Inflammatory macrophage treated with lipopolysaccharide for 1 hour (primary cell): ENCODE results near the gene SUPT5H.
A peak's percentile ranks its signal among the peaks of the same experiment; 100 is the strongest.

ENCODE experiments used
- DNase-seq, 2 donors: peaks; one replicate each; pipeline ENCODE4 v3.0.0-alpha.2; 2020 to 2022

Gene SUPT5H

DNA sequence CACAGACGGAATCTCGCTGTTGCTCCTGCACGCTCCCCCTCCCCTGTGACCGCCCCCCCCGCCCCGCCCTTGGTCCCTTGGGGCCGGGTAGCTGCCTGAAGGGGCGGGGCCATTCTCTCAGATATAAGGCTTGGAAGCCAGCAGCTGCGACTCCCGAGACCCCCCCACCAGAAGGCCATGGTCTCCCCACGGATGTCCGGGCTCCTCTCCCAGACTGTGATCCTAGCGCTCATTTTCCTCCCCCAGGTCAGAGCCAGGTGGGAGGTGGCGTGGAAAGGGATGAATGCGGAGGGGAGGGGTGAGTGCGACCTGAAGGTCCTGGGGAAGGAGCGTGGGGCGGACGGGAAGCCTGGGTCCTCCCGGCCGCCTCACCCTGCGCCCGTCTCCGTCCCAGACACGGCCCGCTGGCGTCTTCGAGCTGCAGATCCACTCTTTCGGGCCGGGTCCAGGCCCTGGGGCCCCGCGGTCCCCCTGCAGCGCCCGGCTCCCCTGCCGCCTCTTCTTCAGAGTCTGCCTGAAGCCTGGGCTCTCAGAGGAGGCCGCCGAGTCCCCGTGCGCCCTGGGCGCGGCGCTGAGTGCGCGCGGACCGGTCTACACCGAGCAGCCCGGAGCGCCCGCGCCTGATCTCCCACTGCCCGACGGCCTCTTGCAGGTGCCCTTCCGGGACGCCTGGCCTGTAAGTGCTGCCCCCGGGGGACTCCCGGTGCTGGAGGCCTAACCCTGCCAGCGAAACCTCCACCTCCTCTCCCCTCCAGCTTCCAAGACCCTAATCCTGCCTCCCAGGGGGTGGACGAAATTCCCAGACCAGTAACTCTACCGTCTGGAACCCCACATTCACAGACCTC lies 53.6 kb downstream of the SUPT5H start, which contains the start of gene DLL3:
TSS of gene DLL3 (plus strand) at position 150 of the 845 bp plus-strand sequence. CDS start at position 178, 28 bp downstream.
- DNase-seq, result no peak

DNA sequence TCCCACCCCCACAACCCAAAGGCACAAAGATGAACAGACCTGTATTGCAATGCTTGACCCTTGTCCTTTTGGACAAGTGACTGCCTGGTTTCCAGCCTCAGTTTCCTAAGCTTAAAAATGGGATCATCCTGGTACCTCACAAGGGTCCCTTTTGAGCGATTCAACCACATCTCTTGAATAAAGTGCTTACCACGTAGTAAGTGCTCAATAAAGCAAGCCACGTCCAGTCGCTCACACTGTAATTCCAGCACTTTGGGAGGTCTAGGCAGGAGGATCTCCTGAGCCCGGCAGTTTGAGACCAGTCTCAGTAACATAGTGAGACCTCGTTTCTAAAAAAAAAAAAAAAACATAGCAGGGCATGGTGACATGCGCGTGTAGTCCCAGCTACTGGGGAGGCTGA lies 54.5 kb downstream of the SUPT5H start:
- DNase-seq, result no peak

DNA sequence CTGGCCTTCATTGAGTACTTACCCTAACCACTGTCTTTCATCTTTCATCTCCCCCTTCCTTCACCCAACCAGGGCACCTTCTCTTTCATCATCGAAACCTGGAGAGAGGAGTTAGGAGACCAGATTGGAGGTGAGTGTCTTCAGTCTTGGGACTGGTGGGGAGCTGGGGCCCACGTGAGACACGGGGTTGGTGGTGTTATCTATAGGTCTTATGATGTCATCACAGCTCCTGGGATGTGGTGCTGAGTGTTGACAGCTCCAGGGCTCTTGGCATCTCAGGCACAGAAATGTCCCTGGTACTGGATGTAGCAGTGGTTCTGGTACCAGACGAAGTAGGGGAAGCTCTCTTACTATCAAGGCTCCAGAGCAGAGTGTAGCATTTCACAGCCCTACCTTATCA lies 55.2 kb downstream of the SUPT5H start:
- DNase-seq, result no peak

DNA sequence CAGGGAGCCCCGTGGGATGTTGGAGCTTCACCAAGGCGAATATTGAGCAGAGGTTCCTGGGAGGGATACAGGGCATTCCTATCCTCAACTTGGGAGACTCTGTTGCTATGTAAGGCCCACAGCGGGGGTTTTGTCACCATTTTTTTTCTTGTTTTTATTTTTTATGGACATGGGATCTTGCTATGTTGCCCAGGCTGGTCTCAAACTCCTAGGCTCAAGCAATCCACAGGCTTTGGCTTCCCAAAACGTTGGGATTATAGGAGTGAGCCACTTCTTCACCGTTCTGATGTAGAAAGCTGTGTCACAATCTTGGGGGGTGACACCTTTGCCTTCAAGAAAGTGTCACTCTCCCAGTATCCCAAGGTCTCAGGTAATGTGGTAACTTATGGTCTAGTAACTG lies 56.0 kb downstream of the SUPT5H start:
- DNase-seq, result no peak

DNA sequence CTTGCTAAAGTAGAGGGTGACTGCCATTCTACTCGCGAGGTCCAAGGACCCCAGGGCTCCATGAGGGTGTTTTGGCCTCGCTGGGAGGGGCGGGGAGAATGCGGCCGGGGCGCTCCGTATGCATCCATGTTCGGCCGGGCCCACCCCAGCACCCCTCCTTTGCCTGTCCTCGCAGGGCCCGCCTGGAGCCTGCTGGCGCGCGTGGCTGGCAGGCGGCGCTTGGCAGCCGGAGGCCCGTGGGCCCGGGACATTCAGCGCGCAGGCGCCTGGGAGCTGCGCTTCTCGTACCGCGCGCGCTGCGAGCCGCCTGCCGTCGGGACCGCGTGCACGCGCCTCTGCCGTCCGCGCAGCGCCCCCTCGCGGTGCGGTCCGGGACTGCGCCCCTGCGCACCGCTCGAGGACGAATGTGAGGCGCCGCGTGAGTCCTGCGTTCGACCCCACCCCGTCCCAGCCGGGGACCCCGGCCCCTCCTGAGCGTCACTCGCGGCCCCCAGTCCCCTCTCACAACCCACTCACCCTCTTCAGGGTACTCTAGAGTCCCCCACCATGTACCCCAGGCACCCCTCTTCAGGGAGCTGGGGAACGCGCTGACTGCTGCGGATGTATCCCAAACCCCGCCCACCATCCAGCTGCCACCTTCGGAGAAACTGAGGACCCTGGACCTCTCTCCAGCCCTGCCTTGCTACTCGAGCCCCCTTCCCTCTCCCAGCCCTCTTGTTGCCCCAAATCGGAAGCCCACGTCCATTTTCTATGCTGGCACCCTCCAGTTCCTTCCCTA lies 57.4 kb downstream of the SUPT5H start:
- peak; percentile 72 to 84 for DNase-seq

DNA sequence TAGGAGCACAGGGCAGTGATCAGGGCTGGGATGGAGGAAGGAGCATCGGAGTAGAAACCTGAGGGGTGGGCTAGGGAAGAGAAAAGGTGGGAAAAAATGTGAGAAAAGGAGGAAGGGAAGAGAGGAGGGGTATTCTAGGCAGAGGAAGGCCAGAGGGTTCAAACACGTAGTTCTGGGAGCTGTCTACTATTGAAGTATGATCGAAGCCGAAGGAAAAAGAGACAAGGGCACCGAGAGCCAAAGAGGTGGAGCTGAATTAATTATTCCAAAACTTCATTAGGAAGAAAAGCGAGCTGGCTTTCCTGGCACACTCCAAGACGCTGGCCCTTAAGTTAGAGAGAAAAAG lies 61.2 kb downstream of the SUPT5H start:
- DNase-seq, result no peak

DNA sequence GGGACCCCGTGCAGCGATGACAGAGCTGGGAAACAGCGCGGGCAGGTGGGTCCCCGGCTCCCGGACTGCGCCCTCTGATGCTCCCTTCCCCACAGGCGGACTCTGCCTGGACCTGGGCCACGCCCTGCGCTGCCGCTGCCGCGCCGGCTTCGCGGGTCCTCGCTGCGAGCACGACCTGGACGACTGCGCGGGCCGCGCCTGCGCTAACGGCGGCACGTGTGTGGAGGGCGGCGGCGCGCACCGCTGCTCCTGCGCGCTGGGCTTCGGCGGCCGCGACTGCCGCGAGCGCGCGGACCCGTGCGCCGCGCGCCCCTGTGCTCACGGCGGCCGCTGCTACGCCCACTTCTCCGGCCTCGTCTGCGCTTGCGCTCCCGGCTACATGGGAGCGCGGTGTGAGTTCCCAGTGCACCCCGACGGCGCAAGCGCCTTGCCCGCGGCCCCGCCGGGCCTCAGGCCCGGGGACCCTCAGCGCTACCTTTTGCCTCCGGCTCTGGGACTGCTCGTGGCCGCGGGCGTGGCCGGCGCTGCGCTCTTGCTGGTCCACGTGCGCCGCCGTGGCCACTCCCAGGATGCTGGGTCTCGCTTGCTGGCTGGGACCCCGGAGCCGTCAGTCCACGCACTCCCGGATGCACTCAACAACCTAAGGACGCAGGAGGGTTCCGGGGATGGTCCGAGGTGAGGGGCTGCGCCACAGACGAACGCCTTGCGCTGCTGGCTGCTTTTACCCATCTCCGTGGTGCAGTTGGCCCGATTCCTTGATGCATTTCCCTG lies 61.7 kb downstream of the SUPT5H start:
- DNase-seq, result peak in 1 of 2 donors; percentile 45

DNA sequence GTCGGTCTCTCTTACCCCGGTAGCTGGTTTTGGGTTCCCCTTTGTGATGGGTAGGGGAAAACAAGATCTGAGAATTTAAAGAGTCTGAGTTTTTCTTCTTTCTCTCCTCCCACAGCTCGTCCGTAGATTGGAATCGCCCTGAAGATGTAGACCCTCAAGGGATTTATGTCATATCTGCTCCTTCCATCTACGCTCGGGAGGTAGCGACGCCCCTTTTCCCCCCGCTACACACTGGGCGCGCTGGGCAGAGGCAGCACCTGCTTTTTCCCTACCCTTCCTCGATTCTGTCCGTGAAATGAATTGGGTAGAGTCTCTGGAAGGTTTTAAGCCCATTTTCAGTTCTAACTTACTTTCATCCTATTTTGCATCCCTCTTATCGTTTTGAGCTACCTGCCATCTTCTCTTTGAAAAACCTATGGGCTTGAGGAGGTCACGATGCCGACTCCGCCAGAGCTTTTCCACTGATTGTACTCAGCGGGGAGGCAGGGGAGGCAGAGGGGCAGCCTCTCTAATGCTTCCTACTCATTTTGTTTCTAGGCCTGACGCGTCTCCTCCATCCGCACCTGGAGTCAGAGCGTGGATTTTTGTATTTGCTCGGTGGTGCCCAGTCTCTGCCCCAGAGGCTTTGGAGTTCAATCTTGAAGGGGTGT lies 62.5 kb downstream of the SUPT5H start:
- no peak for DNase-seq

DNA sequence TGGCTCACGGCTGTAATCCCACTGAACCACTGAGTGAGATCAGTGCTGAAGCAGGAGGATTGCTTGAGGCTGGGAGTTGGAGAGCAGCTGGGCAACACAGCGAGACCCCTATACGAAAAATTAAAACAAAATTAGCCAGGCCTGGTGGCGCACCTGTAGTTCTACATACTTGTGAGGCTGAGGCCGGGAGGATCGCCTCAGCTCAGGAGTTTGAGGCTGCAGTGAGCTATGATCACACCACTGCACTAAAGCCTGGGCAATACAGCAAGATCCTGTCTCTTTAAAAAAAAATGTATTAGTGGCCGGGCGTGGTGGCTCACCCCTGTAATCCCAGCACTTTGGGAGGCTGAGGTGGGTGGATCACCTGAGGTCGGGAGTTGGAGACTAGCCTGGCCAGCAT lies 63.2 kb downstream of the SUPT5H start:
- no peak for DNase-seq

DNA sequence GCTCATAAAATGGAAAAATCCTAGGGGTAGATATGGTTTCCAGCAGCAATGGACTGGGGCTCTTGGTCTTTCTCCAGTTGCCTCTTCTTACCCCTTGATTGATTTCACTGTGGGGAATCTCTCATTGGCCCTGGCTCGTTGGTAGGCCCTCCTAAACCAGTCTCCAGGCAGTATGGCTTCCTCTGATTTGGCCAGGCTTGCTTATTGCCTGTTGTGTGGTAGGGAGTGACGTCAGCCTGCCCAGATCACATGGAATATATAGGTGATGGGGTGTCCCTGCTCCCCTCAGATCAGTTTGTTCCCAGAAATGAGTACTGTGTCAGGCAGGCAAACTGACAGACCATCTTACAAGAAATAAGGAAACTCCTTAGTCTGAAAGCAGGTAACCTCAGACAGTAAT lies 63.9 kb downstream of the SUPT5H start:
- DNase-seq, result no peak

DNA sequence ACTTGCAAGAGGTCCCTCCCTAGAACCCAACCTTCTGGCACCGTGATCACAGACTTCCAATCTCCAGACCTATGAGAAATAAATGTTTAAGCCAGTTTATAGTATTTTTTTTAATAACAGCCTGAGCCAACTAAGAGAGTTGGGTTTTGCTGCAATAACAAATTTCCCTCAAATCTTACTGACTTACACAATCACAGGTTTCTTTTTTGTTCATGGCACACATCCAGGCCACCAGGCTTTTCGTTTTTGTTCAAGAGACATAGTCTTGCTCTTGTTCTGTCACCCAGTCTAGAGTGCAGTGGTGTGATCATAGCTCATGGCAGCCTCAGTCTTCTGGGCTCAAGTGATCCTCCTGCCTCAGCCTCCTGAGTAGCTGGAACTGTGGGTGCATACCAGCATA lies 67.6 kb downstream of the SUPT5H start:
- peak; percentile 72 to 77 for DNase-seq

DNA sequence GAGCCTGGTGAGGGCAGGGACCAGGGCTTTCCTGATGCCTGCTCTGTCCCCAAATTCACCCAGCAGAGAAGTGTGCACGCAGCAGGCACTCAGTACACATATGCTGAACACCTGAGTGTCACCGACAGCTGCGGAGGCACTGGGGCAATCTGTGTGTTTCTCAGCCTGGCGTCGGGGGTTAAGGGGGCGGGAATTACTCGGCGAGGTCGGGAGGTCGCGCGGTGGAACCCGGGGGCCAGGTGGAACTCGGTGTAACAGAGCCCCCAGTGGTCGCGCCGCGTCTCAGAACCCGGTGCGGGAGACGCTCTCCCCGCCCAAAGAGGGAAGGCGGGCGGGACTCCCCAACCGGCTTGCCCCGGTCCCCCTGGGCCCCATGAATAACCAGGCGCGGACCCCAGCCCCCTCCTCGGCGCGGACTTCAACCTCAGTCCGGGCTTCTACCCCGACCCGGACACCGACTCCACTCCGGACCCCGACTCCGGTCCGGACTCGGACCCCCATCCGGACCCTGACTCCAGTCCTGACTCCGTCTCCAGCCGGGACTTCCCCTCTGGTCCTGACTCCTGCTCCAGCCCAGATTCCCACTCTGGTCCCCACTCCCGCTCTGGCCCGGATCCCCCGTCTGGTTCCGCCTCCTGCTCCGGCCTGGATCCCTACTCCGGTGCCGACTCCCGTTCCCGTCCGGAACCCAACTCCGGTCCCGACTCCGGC lies 69.6 kb downstream of the SUPT5H start, which contains the start of gene SELENOV:
TSS of gene SELENOV (plus strand) at position 300 of the 711 bp plus-strand sequence. CDS start at position 374, 74 bp downstream.
- DNase-seq, result no peak

DNA sequence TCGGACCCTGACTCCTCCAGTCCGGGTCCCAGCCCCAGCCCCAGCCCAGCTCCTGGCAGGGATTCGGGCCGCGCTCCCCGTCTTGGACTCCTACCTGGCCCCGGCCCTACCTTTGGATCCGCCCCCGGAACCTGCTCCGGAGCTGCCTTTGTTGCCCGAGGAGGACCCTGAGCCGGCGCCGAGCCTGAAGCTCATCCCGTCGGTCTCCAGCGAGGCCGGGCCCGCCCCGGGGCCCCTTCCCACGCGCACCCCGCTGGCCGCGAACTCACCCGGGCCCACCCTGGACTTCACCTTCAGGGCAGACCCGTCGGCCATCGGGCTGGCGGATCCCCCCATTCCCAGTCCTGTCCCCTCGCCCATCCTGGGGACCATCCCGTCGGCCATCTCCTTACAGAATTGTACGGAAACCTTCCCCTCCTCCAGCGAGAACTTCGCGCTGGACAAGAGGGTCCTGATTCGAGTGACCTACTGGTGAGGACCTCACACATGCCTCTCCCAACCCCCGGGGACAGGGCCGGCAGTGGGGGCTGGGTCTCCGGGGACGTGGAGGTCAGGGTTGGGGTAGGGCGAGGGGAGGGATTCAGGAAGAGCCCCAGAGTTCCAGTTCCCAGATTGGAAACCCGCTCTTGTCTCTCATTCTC lies 70.3 kb downstream of the SUPT5H start:
- DNase-seq, result no peak

DNA sequence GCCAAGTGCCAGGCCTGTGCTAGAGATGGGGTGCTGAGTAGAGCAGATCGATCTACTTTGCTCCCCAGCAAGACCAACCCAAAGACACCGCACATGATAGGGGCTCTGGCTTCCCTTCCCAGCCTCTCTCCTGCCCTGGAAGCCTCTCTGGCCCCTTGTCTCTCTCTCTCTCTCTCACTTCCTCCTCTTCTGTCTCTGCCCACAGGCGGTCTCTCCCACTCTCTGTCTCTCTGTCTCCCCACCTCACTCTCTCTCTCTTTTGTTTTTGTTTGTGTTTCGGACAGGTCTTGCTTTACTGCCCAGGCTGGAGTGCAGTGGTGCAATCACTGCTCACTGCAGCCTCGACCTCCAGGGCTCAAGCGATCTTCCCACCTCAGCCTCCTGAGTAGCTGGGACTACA lies 70.9 kb downstream of the SUPT5H start:
- DNase-seq, result no peak

DNA sequence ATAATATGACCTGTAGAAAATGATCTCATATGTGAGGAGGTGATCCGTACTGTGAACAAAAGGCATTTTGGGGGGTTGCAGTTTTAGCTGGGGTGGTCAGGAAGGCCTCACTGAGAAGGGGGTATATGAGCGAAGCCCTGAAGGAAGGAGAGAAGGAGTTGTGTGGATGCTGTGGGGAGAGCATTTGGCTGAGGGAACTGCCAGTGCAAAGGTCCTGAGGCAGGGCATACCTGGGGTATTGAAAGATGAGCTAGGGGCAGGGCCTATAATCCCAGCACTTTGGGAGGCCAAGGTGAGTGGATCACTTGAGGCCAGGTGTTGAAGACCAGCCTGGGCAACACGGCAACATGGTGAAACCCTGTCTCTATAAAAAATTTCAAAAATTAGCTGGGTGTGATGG lies 72.0 kb downstream of the SUPT5H start:
- DNase-seq, result no peak

DNA sequence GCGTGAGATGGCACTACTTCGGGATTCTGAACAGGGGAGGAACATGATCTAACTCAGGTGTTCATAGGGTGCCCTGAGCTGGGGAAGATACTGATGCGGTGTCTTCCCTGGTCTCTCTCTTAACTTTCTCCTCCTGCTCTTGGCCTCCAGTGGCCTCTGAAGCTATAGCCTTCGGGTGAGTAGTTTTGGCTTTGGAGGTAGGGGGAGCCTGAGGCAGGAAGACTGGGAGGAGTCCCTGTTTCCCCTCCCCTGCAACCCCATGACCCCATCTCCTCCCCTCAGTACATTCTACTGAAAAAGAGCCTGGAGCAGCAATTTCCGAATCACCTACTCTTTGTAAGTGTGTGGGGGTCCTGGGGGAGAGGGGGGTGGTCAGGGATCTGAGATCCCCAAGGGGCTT lies 73.1 kb downstream of the SUPT5H start:
- no peak for DNase-seq

DNA sequence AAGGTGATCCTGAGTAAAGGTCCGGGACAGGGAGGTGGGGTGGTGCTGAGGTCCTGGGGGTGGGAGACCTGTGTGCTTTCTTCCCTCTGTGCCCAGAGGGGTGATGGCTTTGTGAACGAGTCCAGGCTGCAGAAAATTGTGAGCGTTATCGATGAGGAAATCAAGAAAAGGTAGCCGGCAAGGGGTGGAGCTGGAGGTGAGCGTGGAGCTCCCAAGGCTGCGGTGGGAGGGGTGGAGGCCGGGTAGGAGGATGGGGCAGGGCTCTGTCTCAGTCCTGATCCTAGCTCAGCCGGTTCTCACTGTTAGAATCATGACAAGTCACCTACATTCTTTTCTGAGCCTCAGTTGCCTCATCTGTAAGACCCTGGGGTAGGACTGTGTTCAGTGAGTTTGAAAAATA lies 73.6 kb downstream of the SUPT5H start:
- no peak for DNase-seq

DNA sequence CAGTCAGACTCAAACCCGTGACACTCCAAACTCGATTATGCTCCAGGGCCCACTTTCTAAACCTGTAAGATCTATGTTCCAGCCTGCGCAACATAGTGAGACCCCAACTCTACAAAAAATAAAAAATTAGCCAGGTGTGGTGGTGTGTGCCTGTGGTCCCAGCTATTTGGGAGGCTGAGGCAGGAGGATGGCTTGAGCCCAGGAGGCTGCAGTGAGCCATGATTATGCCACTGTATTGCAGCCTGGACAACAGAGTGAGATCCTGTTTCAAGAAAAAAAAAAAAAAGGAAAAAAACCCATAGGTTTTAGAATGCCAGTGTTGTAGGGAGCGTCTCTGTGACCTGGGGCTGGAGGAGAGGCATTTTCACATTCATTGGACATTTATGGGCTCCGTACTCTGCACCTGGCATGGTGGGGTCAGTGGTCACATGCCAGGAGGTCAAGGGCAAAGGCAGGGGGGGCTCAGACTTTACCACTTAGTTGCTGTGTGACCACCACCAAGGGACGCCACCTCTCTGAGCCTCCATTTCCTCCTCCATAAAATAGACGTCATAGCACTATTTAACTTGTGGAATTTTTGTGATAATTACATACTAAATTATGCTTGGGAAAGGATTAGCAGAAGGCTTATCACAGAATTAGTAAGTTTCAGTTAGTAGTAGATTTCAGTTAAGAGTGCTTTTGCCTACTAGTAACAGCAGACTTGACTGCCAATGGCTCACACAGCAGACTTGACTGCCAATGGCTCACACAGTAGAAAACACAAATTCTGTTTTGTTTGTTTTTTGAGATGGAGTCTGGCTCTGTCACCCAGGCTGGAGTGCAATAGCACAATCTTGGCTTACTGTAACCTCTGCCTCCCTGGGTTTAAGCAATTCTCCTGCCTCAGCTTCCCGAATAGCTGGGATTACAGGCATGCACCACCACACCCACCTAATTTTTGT lies 75.4 kb downstream of the SUPT5H start:
- DNase-seq, result no peak

DNA sequence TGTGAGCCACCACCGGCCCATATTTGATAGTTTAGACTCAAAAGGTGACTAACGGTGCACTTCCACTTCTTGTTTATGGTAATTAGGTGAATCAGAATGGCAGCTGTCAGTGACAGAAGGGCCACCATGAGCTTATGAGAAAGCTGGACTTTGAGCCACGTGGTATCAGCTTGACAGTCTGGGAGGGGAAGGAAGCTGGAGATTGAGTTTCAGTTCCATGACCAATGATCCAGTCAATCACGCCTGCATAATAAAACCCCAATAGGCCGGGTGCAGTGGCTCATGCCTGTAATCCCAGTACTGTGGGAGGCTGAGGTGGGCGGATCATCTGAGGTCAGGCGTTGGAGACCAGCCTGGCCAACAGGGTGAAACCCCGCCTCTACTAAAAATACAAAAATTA lies 79.1 kb downstream of the SUPT5H start:
- DNase-seq, result peak; percentile 77 to 92

DNA sequence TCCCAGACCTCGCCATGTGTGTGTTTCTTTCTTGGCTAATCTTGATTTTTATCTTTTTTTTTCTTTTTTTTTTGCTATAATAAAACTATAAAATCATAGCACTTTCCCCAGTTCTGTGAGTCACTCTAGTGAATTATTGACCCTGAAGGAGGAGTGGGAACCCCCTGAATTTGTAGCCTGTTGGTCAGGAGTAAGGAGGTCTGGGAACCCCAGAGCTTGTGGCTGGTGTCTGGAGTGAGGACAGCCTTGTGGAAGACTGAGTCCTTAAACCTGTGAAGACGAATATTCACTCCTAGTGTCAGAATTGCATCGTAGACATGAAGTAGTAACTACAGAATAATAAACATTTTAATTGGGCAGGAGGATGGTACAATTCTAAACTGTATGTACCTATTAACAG lies 79.8 kb downstream of the SUPT5H start:
- no peak for DNase-seq
